Ovary (tissue), 9 donors: ENCODE measurements around the gene LMOD2. TPM values are rescaled to one million over a fixed set of nuclear protein-coding genes. Genes with fewer than 3 reads are reported as not detected.

ENCODE experiments used
- DNase-seq, 5 donors: peaks; one replicate each; pipeline ENCODE4 v3.0.0-alpha.2; 2019 to 2020
- H3K27ac ChIP-seq, 2 donors: fragments of 200-600 bp; one replicate each; pipeline versions ENCODE4 v1.5.1 to v1.8.0; 2019 to 2022
- H3K27me3 ChIP-seq: fragments of 200-600 bp; one replicate; pipeline ENCODE4 v1.8.0; 2022
- H3K36me3 ChIP-seq: fragments of 200-600 bp; sonication (generic); one replicate; pipeline ENCODE4 v1.5.1; 2019
- H3K4me1 ChIP-seq: one replicate; pipeline ENCODE4 v1.8.1; 2013; ENCODE audit warnings: mild to moderate bottlenecking, moderate library complexity; ENCODE audit not compliant: insufficient read depth
- H3K4me3 ChIP-seq: fragments of 200-600 bp; sonication (generic); one replicate; pipeline ENCODE4 v1.5.1; 2017
- H3K9me3 ChIP-seq, 2 donors: fragments of 200-600 bp in 1 of 2; sonication (generic) in 1 of 2; one replicate each; pipeline versions ENCODE4 v1.5.1 to v1.8.1; 2013 to 2019; ENCODE audit warnings: mild to moderate bottlenecking in 1 of 2, moderate library complexity in 1 of 2
- EP300 ChIP-seq: sonication (generic); formaldehyde crosslinking; IDR thresholded peaks from one replicate; pipeline ENCODE4 v1.6.1; 2017; ENCODE audit warnings: antibody characterized with exemption
- POLR2A ChIP-seq: fragments of 450-650 bp; IDR thresholded peaks from one replicate; pipeline ENCODE4 v1.6.1; 2017; ENCODE audit warnings: antibody characterized with exemption, mild to moderate bottlenecking, moderate library complexity
- WGBS, 3 donors: extraction: QIAGEN DNeasy Blood & Tissue Kit in 1 of 3; methylation state at CpG; one replicate each; pipeline versions ENCODE4 v1.1.5 to v1.1.7; 2013 to 2017; 5-methylcytosine and 5-hydroxymethylcytosine counted together
- intact Hi-C, 4 donors: fragments of 100-400 bp; cut with DNase I; formaldehyde crosslinking; loops; one replicate each; pipeline versions ENCODE4 v1.11.0 to v1.15.1; 2022 to 2023
- polyA plus RNA-seq, 2 donors: library from polyadenylated mRNA; stranded (reverse); fragments of 200-250 nt in 1 of 2; fragments of 350-450 nt in 1 of 2; fragmentation: Illumina TruSeq in 1 of 2; extraction: RNeasy Lipid Tissue Mini Kit (QIAGEN cat#74804) in 1 of 2; gene quantifications; one replicate each; pipeline ENCODE4 v1.2.3, GENCODE V29; 2013 to 2014
- total RNA-seq, 7 donors: library from RNA; depleted of rRNA in 2 of 7; stranded (reverse); fragments of >200 nt in 2 of 7; fragmentation: NEBNext Ultra II Directional in 3 of 7; extraction: Animal tissue kit (Norgen Biotek cat#: 25700) in 3 of 7; gene quantifications; one replicate each; pipeline versions ENCODE4 v1.1.0 to v1.2.4, GENCODE V29; 2016 to 2023
- TF ChIP-seq, protein P1 (sequence below), 3 donors: fragments of 450-650 bp in 2 of 3; fragments of 200-600 bp in 1 of 3; IDR thresholded peaks; one replicate each; pipeline versions ENCODE4 v1.5.1 to v1.8.0; 2016 to 2022; ENCODE audit warnings: antibody characterized with exemption in 3 of 3, mild to moderate bottlenecking in 1 of 3
- donor health status: DM: no; HTN: no; CAD: no; lungs with moderate emphysema.
- donor health status: DM: no; HTN: no; CAD: no.
- donor health status: Bipolar disorder and iron deficiency.
- donor health status: DM: yes; HTN: yes; CAD: no.
- donor health status: DM: no; HTN: no; CAD: no.
- donor health status: DM: yes; HTN: yes; CAD: no.

LMOD2 gene
- total and polyA plus RNA-seq, 9 donors = 0.07 to 0.15 TPM; not detected in 7

- 90 to 98% (median 93%) methylated on average over 1 of the region's 1 CpG for WGBS, 3 donors
- Histone ChIP-seq H3K4me1 (no peaks in the 10 kb centered on the region), H3K27me3 (no peaks in the 10 kb centered on the region), H3K9me3 (no peaks in the 10 kb centered on the region), H3K27ac (no peak overlapping the region), H3K4me3 (no peak overlapping the region), H3K36me3 (no peaks in the 10 kb centered on the region)
- intact Hi-C loops = loop anchor here in 2 of 4 donors (10.0 kb wide), 1 partner anchor 177 kb away; no protein-coding TSS in a partner anchor
- no peak for DNase-seq
- TF ChIP-seq POLR2A = no peak
- TF ChIP-seq, protein P1, sequence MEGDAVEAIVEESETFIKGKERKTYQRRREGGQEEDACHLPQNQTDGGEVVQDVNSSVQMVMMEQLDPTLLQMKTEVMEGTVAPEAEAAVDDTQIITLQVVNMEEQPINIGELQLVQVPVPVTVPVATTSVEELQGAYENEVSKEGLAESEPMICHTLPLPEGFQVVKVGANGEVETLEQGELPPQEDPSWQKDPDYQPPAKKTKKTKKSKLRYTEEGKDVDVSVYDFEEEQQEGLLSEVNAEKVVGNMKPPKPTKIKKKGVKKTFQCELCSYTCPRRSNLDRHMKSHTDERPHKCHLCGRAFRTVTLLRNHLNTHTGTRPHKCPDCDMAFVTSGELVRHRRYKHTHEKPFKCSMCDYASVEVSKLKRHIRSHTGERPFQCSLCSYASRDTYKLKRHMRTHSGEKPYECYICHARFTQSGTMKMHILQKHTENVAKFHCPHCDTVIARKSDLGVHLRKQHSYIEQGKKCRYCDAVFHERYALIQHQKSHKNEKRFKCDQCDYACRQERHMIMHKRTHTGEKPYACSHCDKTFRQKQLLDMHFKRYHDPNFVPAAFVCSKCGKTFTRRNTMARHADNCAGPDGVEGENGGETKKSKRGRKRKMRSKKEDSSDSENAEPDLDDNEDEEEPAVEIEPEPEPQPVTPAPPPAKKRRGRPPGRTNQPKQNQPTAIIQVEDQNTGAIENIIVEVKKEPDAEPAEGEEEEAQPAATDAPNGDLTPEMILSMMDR (IDR thresholded peaks at IDR 0.05) = no peak
- no peak for TF ChIP-seq EP300
Observed at GRCh38 chr7:123687727-123688126, 32.1 kb downstream of the LMOD2 start.

DNA sequence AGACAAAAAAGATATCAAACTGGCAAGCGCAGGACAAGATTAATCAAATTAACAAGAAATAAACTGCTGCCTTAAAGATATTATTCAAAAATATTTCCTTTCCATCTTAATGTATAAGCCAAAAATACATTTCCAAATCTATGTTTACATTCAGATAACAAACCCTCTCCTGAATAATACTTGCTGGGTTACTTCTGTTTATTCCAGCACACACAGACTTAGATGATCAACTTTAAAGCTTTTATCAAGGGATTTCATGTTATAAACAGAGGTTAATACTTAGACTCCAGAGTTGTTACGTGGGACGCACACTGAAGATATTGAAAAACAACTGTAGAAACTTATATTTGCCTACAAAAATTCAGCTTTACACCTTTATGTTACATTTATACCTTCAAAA, 33.6 kb downstream of the LMOD2 start:
- no peak for DNase-seq
- H3K9me3 ChIP-seq = no peaks in the 10 kb centered on the region
- no peaks in the 10 kb centered on the region for H3K27me3 ChIP-seq
- no peak overlapping the region for H3K27ac ChIP-seq
- no peaks in the 10 kb centered on the region for H3K4me1 ChIP-seq
- H3K4me3 ChIP-seq = no peak overlapping the region
- intact Hi-C loops = loop anchor here in 2 of 4 donors (10.0 kb wide), 1 partner anchor 176 kb away; no protein-coding TSS in a partner anchor
- TF ChIP-seq EP300 (no peak), POLR2A (no peak)
- TF ChIP-seq, protein P1 (IDR thresholded peaks at IDR 0.05) = no peak
- no peaks in the 10 kb centered on the region for H3K36me3 ChIP-seq
- WGBS, 3 donors = 59 to 76% (median 72%) methylated on average over 3 of the region's 3 CpGs

DNA sequence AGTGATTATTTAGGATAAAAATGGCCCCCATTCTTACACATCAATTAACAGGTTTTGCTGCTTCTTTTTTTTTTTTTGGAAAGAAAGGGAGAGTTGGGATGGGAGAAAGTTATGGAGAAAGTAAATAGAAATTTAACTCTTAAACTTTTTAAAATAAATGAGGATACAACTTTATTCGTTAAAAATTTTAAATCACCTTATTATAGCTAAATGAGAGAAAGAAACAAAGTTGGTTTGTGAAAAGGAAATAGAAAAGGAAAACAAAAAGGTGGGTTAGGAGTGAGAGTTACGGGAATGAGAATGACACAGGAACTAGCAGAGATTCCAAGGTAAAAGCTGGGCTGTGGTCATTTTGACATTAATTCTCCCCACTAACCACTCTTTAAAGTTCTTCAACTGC, 34.9 kb downstream of the LMOD2 start:
- TF ChIP-seq EP300 (no peak), POLR2A (no peak)
- TF ChIP-seq, protein P1 (IDR thresholded peaks at IDR 0.05) = no peak
- intact Hi-C loops = loop anchor here in 1 of 4 donors (5.0 to 10.0 kb wide), 2 partner anchors 54 to 177 kb away; partner anchors contain the start of gene WASL
- Histone ChIP-seq H3K4me3 (no peak overlapping the region), H3K27me3 (no peaks in the 10 kb centered on the region), H3K4me1 (no peaks in the 10 kb centered on the region), H3K36me3 (no peaks in the 10 kb centered on the region), H3K27ac (no peak overlapping the region), H3K9me3 (no peaks in the 10 kb centered on the region)
- WGBS, 3 donors = 92 to 97% (median 97%) methylated on average over 2 of the region's 2 CpGs
- no peak for DNase-seq

GRCh38 chr7:123692471-123692877, 36.8 kb downstream of the LMOD2 start:
- 94 to 100% (median 96%) methylated on average over 6 of the region's 6 CpGs for WGBS, 3 donors
- intact Hi-C loops = loop anchor here in 1 of 4 donors (5.0 to 10.0 kb wide), 2 partner anchors 52 to 175 kb away; partner anchors contain the start of gene WASL
- H3K4me1 ChIP-seq = no peaks in the 10 kb centered on the region
- TF ChIP-seq EP300 = no peak
- no peak for TF ChIP-seq POLR2A
- TF ChIP-seq, protein P1 (IDR thresholded peaks at IDR 0.05) = no peak
- no peak for DNase-seq
- H3K36me3 ChIP-seq = no peaks in the 10 kb centered on the region
- H3K27ac ChIP-seq = no peak overlapping the region
- no peaks in the 10 kb centered on the region for H3K27me3 ChIP-seq
- H3K9me3 ChIP-seq = no peaks in the 10 kb centered on the region
- H3K4me3 ChIP-seq = no peak overlapping the region
